ENCODE data around the gene SCN3B.

The SCN3B gene

DNA sequence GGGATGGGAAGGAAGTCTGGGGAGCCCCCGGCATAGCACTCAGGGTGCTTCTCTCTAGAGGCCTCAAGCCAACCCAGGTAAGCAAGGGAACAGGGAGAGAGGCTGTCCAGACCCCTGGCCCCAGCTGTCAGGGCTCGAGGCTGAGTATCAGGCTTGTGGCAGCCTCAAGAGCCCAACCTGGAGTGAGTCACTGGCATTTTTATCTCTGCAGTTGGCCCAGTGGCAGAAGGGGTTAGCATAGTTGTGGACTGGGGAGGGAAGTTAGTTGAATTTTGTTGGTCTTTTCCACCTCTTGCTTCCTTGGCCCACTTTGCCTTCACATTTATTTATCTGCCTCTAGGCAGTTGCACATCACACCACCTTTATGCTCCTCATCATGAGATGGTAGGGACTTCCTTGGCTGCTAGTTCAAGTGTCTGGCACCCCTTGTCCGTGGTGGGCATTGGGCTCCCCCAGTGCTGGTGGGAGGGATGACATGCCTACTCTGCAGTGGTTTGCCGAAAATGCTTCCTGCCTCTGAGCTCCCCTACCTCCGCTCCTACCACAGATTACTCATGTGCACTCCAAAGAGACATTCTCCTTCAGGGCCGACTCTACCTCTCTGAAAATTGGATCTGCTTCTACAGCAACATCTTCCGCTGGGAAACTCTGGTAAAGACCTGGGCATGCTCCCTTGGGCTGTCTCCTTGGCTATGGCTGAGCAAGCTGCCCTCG lies 60.1 kb downstream of the SCN3B start:
- DNase-seq: no peak

DNA sequence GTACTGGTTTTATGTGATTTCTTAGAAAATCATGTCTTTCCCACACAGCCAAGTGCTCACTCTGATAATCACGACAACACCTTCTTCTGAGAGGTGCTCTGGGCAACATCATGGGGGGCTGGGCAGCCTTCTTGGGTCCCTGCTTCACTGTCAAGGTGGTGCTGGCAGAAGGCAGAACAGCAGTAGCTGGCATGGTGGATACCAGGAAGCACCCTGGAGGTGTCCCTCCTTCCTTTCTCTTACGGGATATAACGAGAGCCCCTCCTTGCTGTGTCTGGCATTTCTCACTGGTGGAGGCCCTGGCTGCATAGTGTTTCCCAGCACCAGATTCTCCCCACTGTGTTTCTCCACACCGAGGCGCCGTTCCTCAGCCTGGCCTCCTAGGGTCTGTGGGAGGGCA lies 60.9 kb downstream of the SCN3B start:
- DNase-seq: no peak

DNA sequence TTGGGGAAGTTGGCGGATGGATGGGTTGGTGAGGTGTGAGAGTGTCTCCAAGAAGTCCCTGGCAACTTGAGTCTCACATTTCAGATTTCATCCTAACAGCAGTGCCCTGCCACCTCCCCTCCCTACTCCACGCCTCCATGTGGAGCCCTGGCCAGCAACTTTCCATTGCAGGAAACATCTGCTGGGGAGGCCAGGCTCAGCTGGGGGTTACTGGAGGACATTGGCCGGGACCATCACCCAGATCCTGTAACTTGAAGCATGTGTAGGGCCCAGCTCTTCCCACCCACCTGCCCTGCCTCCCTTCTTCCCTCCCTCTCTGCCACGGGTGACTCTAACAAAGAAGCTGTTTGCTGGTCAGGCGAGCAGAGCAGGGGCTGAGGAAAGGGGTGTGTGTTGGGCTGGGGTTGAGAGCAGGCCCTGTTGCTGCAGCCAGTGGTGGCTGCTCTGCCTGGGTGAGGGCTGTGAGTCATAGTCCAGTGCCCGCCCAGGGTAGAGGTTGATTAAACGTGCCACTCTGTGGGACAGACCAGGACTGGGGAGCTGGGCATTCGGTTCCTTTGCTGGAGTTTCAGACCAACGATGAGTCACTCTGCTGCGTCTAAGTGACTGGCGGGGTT lies 64.0 kb downstream of the SCN3B start:
- no peak for DNase-seq

DNA sequence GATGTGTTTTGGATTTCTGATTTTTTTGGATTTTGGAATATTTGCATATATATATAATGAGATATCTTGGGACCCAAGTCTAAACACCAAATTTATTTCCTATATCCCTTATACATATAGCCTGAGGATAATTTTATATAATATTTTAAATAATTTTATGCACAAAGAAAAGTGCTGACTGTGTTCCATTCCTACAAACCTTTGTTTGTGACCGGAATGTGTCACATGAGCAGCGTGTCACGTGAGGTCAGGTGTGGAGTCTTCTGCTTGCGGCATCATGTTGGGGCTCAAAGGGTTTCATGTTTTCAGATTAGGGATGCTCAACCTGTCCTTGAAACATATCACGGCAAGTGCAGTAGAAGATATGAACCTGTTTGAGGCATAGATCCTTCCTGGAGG lies 65.6 kb downstream of the SCN3B start:
- DNase-seq: no peak

DNA sequence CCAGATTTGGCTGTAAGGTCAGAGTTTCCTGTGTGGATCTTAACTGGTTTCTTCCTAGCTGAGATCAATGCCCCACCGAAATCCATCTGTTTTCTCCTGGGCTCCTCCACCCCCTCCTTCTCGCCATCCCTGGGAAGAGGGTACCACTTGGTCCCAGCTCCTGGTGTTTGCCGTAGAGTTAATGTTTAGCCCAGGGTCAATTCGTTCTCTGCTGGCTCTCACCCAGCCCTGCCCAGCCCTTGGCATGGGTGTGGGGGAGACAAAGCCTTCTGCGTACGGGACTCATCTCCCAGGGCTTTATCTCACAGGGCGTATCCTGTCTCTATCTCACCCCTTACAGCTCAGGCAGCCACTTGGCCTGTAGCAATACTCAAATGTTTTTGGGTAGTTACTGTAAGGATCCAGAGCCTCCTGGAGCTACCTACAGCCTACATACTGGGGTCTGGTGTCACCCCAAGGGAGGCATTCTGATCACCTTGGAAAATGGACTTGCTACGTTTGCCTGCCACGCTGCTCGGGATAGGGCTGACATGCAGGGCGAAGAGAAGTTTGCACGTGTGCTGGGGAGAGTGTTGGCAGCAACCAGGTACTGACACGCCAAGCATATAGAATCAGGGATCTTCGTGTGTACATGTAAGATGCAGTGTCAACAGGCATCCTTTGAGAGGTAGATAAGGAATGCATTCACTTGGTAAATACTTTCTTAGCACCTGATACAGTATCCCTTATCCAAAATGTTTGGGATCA lies 66.1 kb downstream of the SCN3B start:
- DNase-seq: no peak

DNA sequence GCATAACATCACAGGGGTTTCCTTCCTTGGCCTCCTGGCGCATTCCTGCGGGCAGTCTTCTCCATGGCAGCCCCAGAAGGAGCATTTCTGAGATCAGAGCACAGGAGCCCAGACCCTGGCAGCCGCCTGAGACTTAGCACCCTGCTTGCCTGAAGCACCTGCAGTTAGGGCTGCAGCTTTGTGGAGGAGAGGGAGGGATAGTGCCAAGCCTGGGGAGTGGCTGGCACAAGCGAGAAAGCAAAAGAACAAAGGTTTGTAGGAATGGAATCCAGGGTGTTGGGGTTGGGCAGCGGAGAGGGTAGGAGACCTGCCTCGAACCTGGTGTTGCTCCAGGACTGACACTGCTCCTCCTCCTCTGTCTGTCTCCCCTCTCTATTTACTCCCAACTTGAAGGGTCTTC lies 66.9 kb downstream of the SCN3B start:
- DNase-seq: no peak

DNA sequence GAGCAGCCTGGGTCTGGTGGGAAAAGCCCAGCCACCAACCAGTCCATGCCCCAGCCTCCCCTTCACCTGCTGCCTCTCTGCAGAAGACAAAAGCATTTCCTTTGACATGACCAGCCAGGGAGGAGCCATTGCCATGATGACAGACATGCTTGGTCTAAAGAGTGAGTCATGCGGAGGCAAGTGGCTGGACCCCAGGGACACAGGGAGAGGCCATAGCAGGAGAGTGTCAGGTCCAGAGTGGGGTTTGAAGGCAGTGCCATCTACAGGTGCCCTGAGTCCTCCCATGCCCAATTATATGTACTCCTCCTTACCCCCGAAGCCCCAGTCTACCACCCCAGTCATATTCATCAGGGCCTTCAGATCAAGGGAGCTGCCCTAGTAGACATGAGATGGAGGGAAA lies 67.4 kb downstream of the SCN3B start:
- DNase-seq: no peak

DNA sequence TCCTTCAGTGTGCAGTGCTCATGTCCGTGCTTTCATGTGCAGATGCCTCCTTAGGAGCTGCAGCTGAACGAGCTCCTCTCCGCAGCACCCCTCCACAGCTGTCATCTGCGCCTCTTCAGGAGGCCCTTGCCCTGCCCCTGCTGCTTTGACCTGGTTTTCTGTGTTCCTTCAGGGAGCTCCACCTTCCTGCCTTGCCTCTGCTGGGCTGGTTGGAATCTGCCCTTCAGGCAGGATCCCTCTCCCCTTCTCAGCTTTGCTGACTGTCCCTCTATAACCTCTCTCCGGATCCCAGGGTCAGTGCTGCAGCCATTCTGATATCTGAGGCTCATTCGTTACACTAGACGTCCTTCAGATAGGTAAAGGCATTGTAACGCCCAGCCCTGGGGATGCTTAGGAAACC lies 67.9 kb downstream of the SCN3B start:
- peak; percentile 48 for DNase-seq

DNA sequence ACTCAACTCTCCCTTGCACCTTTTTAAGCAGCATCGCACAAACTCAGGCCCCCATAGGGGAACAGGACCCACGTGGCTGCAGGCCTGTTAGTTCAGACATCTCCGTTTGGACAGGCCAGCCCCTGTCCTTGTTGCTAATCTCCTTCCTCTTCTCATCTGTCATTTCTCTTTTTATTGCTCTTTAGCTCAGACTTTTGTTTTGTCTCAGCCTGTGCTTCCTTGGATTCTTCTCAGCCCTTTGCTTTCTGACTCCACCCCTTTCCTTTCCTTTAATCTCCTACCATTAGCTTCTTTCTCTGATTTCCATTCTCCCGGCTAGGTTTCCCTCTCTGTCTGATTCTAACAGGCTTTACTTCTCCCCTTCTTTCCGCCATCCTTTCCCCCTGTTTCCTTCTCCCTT lies 68.7 kb downstream of the SCN3B start:
- DNase-seq: no peak

DNA sequence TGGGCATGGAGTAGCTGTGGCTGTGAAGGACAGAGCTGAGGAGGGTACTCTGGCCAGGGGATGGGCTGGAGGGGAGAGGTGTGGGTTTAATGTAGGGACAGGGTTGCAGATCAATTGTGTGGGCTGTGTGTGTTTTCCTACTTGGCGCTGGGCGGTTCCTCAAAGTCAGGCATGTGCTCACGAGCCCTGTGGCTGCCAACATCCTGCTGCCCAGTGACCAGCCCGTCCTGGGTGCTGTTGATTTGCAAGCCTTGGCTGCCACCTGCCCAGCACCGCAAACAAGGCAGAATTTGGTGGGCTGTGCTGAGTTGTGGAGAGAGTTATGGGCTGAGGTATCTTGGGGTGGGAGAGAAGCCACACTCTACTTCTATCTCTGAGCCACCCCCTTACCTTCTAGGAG lies 69.2 kb downstream of the SCN3B start:
- DNase-seq: no peak

DNA sequence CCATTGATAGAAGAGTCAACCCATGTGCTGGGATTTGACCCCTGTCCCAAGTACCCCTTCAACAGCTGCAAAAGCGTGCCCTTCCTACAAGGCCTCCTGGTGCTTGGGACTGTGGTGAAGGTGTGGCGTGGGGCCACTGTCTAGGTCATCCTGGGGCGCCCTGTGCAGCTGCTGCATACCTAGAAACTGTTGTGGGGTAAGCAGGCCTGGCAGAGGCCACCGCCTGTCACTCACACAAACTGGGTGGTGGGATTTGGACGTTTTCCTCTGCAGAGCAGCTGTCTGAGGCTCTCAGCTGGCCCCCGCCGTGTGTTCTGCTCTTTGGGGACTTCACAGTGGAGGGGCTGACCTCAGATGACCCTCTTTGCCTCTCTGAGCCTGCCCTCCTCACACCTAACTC lies 69.7 kb downstream of the SCN3B start:
- no peak for DNase-seq

DNA sequence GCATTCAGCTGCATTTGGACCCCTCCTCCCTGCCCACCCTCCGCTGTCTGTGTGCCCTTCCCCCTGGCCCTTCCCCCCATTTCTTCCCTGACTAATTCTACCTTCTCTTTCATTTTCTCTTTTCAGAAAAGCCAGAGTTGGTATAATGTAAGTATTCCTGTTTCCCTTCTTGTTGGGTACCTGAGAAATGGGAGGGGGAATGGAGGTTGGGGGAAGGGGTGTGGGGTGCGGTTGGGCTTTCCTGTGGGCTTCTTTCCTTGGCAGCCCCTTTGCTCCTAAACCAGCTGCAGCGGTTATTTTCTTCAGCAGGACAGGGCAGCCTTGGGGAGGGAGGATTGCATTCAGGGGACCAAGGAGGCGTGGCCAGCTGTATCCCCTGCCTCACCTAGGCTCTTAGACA lies 70.2 kb downstream of the SCN3B start:
- no peak for DNase-seq

DNA sequence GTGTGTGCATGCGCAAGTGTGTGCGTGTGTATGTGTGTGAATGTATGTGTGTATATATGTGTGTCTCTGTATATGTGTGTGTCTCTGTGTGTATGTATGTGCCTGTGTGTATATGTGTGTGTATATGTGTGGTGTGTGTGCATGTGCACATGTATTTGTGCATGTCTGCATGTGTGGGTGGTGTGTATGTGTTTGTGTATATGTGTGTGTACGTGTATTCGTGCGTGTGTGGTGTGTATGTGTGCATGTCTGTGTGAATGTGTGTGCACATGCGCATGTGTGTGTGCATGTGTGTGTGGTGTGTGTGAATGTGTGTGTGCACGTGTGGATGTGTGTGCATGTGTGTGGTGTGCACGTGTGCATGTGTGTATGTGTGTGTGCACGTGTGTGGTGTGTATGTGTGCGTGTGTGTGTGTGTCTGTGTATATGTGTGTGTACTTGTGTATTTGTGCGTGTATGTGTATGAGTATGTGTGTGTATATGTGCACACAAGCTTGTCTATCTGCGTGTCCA lies 71.4 kb downstream of the SCN3B start:
- DNase-seq: no peak

DNA sequence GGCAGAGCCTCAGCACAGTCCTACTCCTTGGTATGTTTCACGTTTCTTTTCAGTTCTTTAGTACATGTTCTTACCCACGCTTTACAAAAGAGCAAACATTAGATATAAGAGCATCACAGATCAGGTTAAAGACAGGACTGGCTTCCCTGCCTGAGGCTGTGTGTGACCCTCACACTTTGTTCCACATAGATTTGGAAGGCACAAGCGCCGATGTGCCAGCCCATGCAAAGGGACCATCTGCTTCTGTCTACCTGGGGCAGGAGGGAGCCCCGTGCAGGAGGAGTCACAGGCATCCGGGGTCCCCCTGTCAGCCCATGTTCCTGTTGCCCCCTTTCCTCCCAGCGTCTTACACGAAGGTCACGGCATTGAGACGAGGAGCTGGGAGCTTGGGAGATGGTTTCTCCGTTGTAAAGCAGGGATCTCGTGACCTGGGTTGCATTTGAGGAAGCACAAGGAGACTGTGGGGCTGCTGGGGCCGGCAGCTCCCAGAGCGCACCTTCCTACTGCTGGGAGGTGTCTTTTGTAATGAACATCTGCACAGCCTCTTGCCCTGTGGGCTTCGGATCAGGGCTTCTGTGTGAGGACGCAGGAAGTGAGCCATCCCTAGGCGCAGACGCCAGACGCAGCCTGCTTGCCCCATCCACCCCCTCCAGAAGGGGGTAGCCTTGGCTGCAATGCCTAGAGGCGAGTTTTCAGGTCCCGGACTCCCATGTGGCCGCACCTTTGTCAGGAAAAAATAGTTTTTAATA lies 72.6 kb downstream of the SCN3B start:
- DNase-seq: no peak

DNA sequence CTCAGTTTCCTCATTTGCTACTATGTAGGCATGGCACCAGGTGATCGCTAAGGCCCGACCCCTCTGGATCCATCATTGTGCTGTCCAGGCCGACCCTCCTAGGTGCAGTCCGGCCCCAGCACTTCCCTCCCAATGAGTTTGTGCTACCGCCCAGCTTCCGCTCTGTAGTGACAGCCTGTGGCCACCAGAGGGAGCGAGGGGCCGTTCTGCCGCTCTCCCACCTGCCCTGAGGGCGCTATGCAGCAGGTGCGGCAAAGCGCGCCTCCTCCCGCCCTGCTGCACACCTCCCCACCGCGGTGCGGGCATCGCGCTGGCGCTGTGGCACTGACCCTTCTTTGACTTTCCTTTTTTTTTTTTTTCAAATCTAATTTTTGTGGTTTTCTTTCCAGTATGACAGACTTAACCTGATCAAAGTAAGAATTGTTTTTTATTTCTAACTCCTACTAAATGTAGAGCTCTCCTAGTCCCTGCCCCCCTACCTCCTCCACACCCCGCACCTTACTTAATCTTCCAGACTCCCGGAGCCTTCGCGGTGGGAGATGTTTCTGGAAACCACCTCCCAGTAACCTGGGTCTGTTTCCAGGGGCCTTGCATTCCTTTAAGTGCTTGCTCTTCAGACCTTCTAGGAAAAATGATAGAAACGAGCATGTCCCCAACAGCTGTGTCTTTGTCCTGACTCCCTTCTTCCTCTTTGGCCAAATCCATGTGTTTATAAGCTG lies 73.7 kb downstream of the SCN3B start:
- DNase-seq: no peak

DNA sequence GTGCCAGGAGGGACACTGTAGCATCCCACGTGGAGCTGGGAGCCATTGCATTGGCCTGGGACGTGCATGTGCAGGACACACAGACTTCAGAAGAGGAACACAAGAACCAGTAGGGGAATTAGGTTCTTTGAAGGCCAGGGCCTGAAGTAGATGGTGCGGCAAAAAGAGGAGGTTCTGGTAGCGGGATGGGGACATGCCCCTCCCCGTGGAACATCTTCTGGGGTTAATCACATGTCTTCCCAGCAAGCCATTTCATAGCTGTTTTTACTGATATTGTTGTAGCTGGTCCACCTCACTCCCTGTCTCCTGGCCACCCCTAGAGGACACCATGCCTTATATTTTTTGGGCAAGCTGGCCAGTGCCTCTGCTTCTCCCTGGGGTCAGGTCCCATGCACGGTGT lies 74.3 kb downstream of the SCN3B start:
- DNase-seq: no peak

DNA sequence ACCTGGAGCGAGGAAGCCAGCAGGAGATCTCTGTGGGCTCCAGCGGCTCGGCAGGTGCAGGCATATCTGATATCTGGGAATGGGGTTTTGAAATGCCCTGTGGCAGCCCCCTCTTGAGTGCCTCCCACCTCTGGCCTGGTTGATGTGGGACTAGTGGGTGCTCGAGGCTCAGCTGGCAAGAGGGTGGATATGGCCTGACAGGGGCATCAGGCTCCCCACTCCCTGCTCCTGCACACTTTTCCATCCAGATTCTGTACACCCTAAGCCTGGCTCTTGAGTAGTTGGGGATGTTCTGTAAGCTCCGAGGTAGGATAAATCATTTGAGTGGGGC lies 75.0 kb downstream of the SCN3B start:
- DNase-seq: no peak
